B cell (primary cell): ENCODE measurements around the gene ADGRA1. TPM values are rescaled to one million over a fixed set of nuclear protein-coding genes. Genes with fewer than 3 reads are reported as not detected.

Source experiments
- ATAC-seq: fragments of 200-7000 bp; cut with Tn5 transposase; one replicate; pipeline ENCODE4 v1.10.0; 2021; ENCODE audit warnings: low read depth, mild to moderate bottlenecking, moderate number of reproducible peaks, moderate library complexity
- CTCF ChIA-PET: fragments of 350-600 bp; sonication (Branson Sonifier 250); formaldehyde crosslinking; loops from one replicate; lab custom pipeline; 2021; ENCODE audit warnings: antibody characterized with exemption, inconsistent platforms; lab: Charles Lee
- POLR2A ChIA-PET: fragments of 350-600 bp; sonication (Branson Sonifier 250); formaldehyde crosslinking; loops from one replicate; lab custom pipeline; 2021; ENCODE audit warnings: antibody characterized with exemption; lab: Charles Lee
- DNase-seq: peaks from one replicate; pipeline ENCODE4 v3.0.0; 2013
- H2AFZ ChIP-seq: 2 replicates; pipeline ENCODE4 v1.6.1; 2012; ENCODE audit warnings: mild to moderate bottlenecking, low read depth, low read length; ENCODE audit not compliant: insufficient read depth, poor library complexity, severe bottlenecking
- H3K27ac ChIP-seq, 2 donors: 1 replicate in 1 of 2; 2 replicates in 1 of 2; pipeline ENCODE4 v1.5.1; 2012 to 2013; ENCODE audit warnings: low read length in 2 of 2, mild to moderate bottlenecking in 2 of 2, moderate library complexity in 1 of 2
- H3K27me3 ChIP-seq, 4 experiments: fragments of 200-600 bp in 1 of 4; sonication (generic) in 1 of 4; replicated peaks in 1 of 4; 1 replicate in 2 of 4; 2 replicates in 2 of 4; pipeline versions ENCODE4 v1.6.1 to v1.7.0; 2013 to 2016; ENCODE audit warnings: low read length in 3 of 4, mild to moderate bottlenecking in 2 of 4, mixed read lengths in 1 of 4, moderate library complexity in 1 of 4; ENCODE audit not compliant: insufficient read depth in 4 of 4, control insufficient read depth in 3 of 4; ENCODE audit errors: control extremely low read depth in 1 of 4
- H3K36me3 ChIP-seq, 2 experiments: replicated peaks in 1 of 2; 1 replicate in 1 of 2; 2 replicates in 1 of 2; pipeline versions ENCODE4 v1.6.1 to v1.7.1; 2013; ENCODE audit warnings: low read length in 1 of 2; ENCODE audit not compliant: insufficient read depth in 2 of 2, control insufficient read depth in 1 of 2; ENCODE audit errors: control extremely low read depth in 1 of 2, extremely low read depth in 1 of 2
- H3K4me1 ChIP-seq, 2 donors: fragments of 200-600 bp in 1 of 2; sonication (generic) in 1 of 2; 1 replicate in 1 of 2; 2 replicates in 1 of 2; pipeline versions ENCODE4 v1.5.1 to v1.6.1; 2013 to 2017; ENCODE audit warnings: low read length in 2 of 2; ENCODE audit not compliant: control insufficient read depth in 2 of 2, insufficient read depth in 2 of 2
- H3K4me2 ChIP-seq: replicated peaks from 2 replicates; pipeline ENCODE3; 2012; ENCODE audit warnings: mild to moderate bottlenecking, low read depth, low read length; ENCODE audit not compliant: poor library complexity, severe bottlenecking
- H3K4me3 ChIP-seq, 5 experiments: fragments of 200-600 bp in 1 of 5; sonication (generic) in 1 of 5; 1 replicate in 3 of 5; 2 replicates in 2 of 5; pipeline versions ENCODE4 v1.5.1 to v1.7.0; 2011 to 2016; ENCODE audit warnings: low read length in 4 of 5, mild to moderate bottlenecking in 4 of 5, low read depth in 2 of 5, control low read depth in 1 of 5, moderate library complexity in 1 of 5; ENCODE audit not compliant: insufficient read depth in 1 of 5; ENCODE audit errors: control extremely low read depth in 1 of 5, extremely low read depth in 1 of 5
- H3K79me2 ChIP-seq: fragments of 200-600 bp; sonication (generic); one replicate; pipeline ENCODE4 v1.6.0; 2016; ENCODE audit warnings: low read length; ENCODE audit not compliant: control insufficient read depth, insufficient read depth
- H3K9ac ChIP-seq: fragments of 200-600 bp; sonication (generic); 2 replicates; pipeline ENCODE4 v1.6.1; 2017; ENCODE audit warnings: mild to moderate bottlenecking, low read length, moderate library complexity
- H3K9me3 ChIP-seq, 3 donors: one replicate each; pipeline versions ENCODE4 v1.6.1 to v1.7.1; 2013; ENCODE audit warnings: low read length in 2 of 3; ENCODE audit not compliant: control insufficient read depth in 2 of 3, insufficient read depth in 1 of 3; ENCODE audit errors: control extremely low read depth in 1 of 3
- H4K20me1 ChIP-seq: 2 replicates; pipeline ENCODE4 v1.6.0; 2012; ENCODE audit warnings: mild to moderate bottlenecking, low read length; ENCODE audit not compliant: insufficient read depth, control insufficient read depth, poor library complexity, severe bottlenecking
- H3K27ac Mint-ChIP-seq: one replicate; pipeline ENCODE4 v1.8.0; 2021; ENCODE audit warnings: mixed read lengths
- H3K27me3 Mint-ChIP-seq: one replicate; pipeline ENCODE4 v1.8.0; 2021; ENCODE audit warnings: mixed read lengths
- H3K4me1 Mint-ChIP-seq: one replicate; pipeline ENCODE4 v1.8.0; 2021; ENCODE audit warnings: mixed read lengths
- H3K4me3 Mint-ChIP-seq: one replicate; pipeline ENCODE4 v1.8.0; 2021; ENCODE audit warnings: mixed read lengths
- H3K9me3 Mint-ChIP-seq: one replicate; pipeline ENCODE4 v1.8.0; 2022; ENCODE audit warnings: mixed read lengths; ENCODE audit not compliant: insufficient read depth
- CTCF ChIP-seq: fragments of 200-600 bp; IDR thresholded peaks from one replicate; pipeline ENCODE4 v1.8.0; 2022; ENCODE audit warnings: antibody characterized with exemption, mild to moderate bottlenecking
- EZH2 ChIP-seq: IDR thresholded peaks from 2 replicates; pipeline ENCODE4 v1.6.1; 2012; ENCODE audit warnings: borderline replicate concordance, low read depth, mild to moderate bottlenecking, moderate library complexity, low read length; ENCODE audit not compliant: insufficient read depth, poor library complexity, severe bottlenecking
- WGBS: methylation state at CpG from one replicate; pipeline ENCODE4 v1.1.5; 2013; ENCODE audit warnings: missing lambda C conversion rate; ENCODE audit not compliant: insufficient coverage; 5-methylcytosine and 5-hydroxymethylcytosine counted together
- intact Hi-C: fragments of 100-400 bp; cut with micrococcal nuclease; formaldehyde crosslinking; loops from one replicate; pipeline ENCODE4 v1.10.0; 2022
- polyA plus RNA-seq: library from polyadenylated mRNA; depleted of rRNA; stranded (reverse); fragments of >200 nt; gene quantifications from 2 replicates; pipeline ENCODE4 v1.2.3, GENCODE V29; 2012
- total RNA-seq, 2 donors: library from RNA; stranded (reverse); fragments of 120-200 nt in 1 of 2; gene quantifications; 1 replicate in 1 of 2; 2 replicates in 1 of 2; pipeline versions ENCODE4 v1.2.3 to v1.2.4, GENCODE V29; 2013 to 2022

The ADGRA1 gene
- total and polyA plus RNA-seq, 2 donors (not counting 1 experiment from before 2014, with no cell fraction given) = not detected

- Mint-ChIP-seq H3K4me3 (no peak overlapping the region), H3K27me3 (peaks cover 3% of the 10 kb centered on the region), H3K9me3 (peaks cover 4% of the 10 kb centered on the region), H3K27ac (no peak overlapping the region), H3K4me1 (no peaks in the 10 kb centered on the region)
- Histone ChIP-seq H3K9me3 (peaks cover 0 to 60% (median 0%) of the 10 kb centered on the region in 3 donors), H3K79me2 (no peaks in the 10 kb centered on the region), H3K4me2 (no peak overlapping the region), H2AFZ (no peak overlapping the region), H3K27ac (no peak overlapping the region), H3K4me1 (no peaks in the 10 kb centered on the region), H4K20me1 (no peaks in the 10 kb centered on the region), H3K9ac (no peak overlapping the region), H3K27me3 (no peaks in the 10 kb centered on the region), H3K4me3 (no peak overlapping the region), H3K36me3 (no peaks in the 10 kb centered on the region)
- ChIA-PET CTCF (no interaction called here), POLR2A (no interaction called here)
- no peak for DNase-seq
- ATAC-seq = no peak
- no peak for TF ChIP-seq CTCF
- no peak for TF ChIP-seq EZH2
- 92% methylated on average over 18 of the region's 18 CpGs for WGBS
- intact Hi-C loops = no loop called here
Measured at GRCh38 chr10:133114251-133114650, 26.5 kb downstream of the ADGRA1 start.

- no peaks in the 10 kb centered on the region for H3K36me3 ChIP-seq
- DNase-seq = no peak
- no peak overlapping the region for H3K4me3 Mint-ChIP-seq
- no peaks in the 10 kb centered on the region for H3K79me2 ChIP-seq
- H3K27me3 Mint-ChIP-seq = peaks cover 3% of the 10 kb centered on the region
- intact Hi-C loops = no loop called here
- H3K4me1 Mint-ChIP-seq = no peaks in the 10 kb centered on the region
- POLR2A ChIA-PET = no interaction called here
- H3K4me2 ChIP-seq = no peak overlapping the region
- ATAC-seq = no peak
- CTCF ChIA-PET = no interaction called here
- no peak overlapping the region for H3K9ac ChIP-seq
- no peak overlapping the region for H3K4me3 ChIP-seq
- H3K9me3 Mint-ChIP-seq = peaks cover 4% of the 10 kb centered on the region
- H3K9me3 ChIP-seq = peaks cover 0 to 54% (median 0%) of the 10 kb centered on the region in 3 donors
- H4K20me1 ChIP-seq = no peaks in the 10 kb centered on the region
- H3K4me1 ChIP-seq = no peaks in the 10 kb centered on the region
- no peak overlapping the region for H3K27ac Mint-ChIP-seq
- no peak overlapping the region for H3K27ac ChIP-seq
- no peak overlapping the region for H2AFZ ChIP-seq
- H3K27me3 ChIP-seq = no peaks in the 10 kb centered on the region
- 87% methylated on average over 33 of the region's 33 CpGs for WGBS
- no peak for TF ChIP-seq CTCF
- TF ChIP-seq EZH2 = no peak
Measured at GRCh38 chr10:133114726-133115452, 27.2 kb downstream of the ADGRA1 start.
